Brain microvascular endothelial cell (primary cell): ENCODE measurements around the gene CCM2.

ENCODE experiments used
- DNase-seq: peaks from one replicate; pipeline ENCODE4 v3.0.0-alpha.2; 2020
- H3K27ac ChIP-seq: fragments of 250-450 bp; sonication (Bioruptor Pico); 2 replicates; pipeline ENCODE4 v1.5.1; 2020; ENCODE audit warnings: mild to moderate bottlenecking, moderate library complexity
- H3K27me3 ChIP-seq: fragments of 250-450 bp; sonication (Bioruptor Pico); replicated peaks from 2 replicates; pipeline ENCODE4 v1.5.1; 2020; ENCODE audit warnings: mild to moderate bottlenecking
- H3K36me3 ChIP-seq: fragments of 250-450 bp; sonication (Bioruptor Pico); replicated peaks from 2 replicates; pipeline ENCODE4 v1.5.1; 2020; ENCODE audit warnings: mild to moderate bottlenecking
- H3K4me3 ChIP-seq: 2 replicates; pipeline ENCODE4 v1.5.1; 2011; ENCODE audit warnings: low read depth, mild to moderate bottlenecking, control low read depth, low read length, moderate library complexity
- CTCF ChIP-seq: IDR thresholded peaks from 2 replicates; pipeline ENCODE4 v1.5.1; 2011; ENCODE audit warnings: low read depth, mild to moderate bottlenecking, moderate library complexity, low read length, control low read depth, inconsistent platforms; ENCODE audit errors: missing control alignments
- in situ Hi-C: cut with HindIII; loops from 2 replicates; pipeline ENCODE4 v1.10.0; 2017; ENCODE audit warnings: low sequenced_read_pairs, low pct_ligation_motif_present

The CCM2 gene

GRCh38 chr7:45074528-45075354 is 74.7 kb downstream of the CCM2 start:
- no peak for TF ChIP-seq CTCF
- Histone ChIP-seq H3K27ac (no peak overlapping the region), H3K36me3 (peaks cover 39% of the 10 kb centered on the region), H3K27me3 (no peaks in the 10 kb centered on the region), H3K4me3 (no peak overlapping the region)
- DNase-seq: no peak
- in situ Hi-C loops: no loop called here

GRCh38 chr7:45075355-45075644 is 75.3 kb downstream of the CCM2 start:
- DNase-seq: no peak
- Histone ChIP-seq H3K36me3 (peaks cover 34% of the 10 kb centered on the region), H3K27me3 (no peaks in the 10 kb centered on the region), H3K4me3 (no peak overlapping the region), H3K27ac (no peak overlapping the region)
- no peak for TF ChIP-seq CTCF
- in situ Hi-C loops: no loop called here

GRCh38 chr7:45075871-45076796 is 76.1 kb downstream of the CCM2 start:
- peaks cover 34% of the 10 kb centered on the region for H3K36me3 ChIP-seq
- H3K27me3 ChIP-seq: no peaks in the 10 kb centered on the region
- no peak overlapping the region for H3K4me3 ChIP-seq
- in situ Hi-C loops: no loop called here
- H3K27ac ChIP-seq: no peak overlapping the region
- TF ChIP-seq CTCF: no peak
- no peak for DNase-seq

- no peak overlapping the region for H3K4me3 ChIP-seq
- peaks cover 34% of the 10 kb centered on the region for H3K36me3 ChIP-seq
- no peak overlapping the region for H3K27ac ChIP-seq
- in situ Hi-C loops: no loop called here
- DNase-seq: no peak
- TF ChIP-seq CTCF: no peak
- H3K27me3 ChIP-seq: no peaks in the 10 kb centered on the region
These were observed 76.9 kb downstream of the CCM2 start for GRCh38 chr7:45076946-45077345.

- Histone ChIP-seq H3K36me3 (peaks cover 33% of the 10 kb centered on the region), H3K27ac (no peak overlapping the region), H3K4me3 (no peak overlapping the region), H3K27me3 (no peaks in the 10 kb centered on the region)
- no peak for DNase-seq
- in situ Hi-C loops: no loop called here
- no peak for TF ChIP-seq CTCF
These were observed 77.6 kb downstream of the CCM2 start for GRCh38 chr7:45077579-45077978.
